Smooth muscle cell (in vitro differentiated cells): ENCODE data around the gene MDN1. TPM values are rescaled to one million over a fixed set of nuclear protein-coding genes. Genes with fewer than 3 reads are reported as not detected.

Experiments
- DNase-seq: peaks from one replicate; lab custom pipeline; 2025; ENCODE audit not compliant: unreplicated experiment; lab: John Stamatoyannopoulos, UW
- H2AFZ ChIP-seq: fragments of 200-600 bp; sonication (generic); 2 replicates; pipeline ENCODE4 v1.6.0; 2016; ENCODE audit warnings: antibody characterized with exemption, low read depth, mild to moderate bottlenecking
- H3F3A ChIP-seq: fragments of 200-600 bp; sonication (generic); 2 replicates; pipeline ENCODE4 v1.6.0; 2017; ENCODE audit warnings: antibody characterized with exemption, low read depth
- H3K27ac ChIP-seq: fragments of 200-600 bp; sonication (generic); 2 replicates; pipeline ENCODE4 v1.5.1; 2016; ENCODE audit warnings: low read depth, mild to moderate bottlenecking
- H3K27me3 ChIP-seq: fragments of 200-600 bp; sonication (generic); 2 replicates; pipeline ENCODE4 v1.6.1; 2016; ENCODE audit warnings: low read depth, mild to moderate bottlenecking
- H3K36me3 ChIP-seq: fragments of 200-600 bp; sonication (generic); 2 replicates; pipeline ENCODE4 v1.5.1; 2016; ENCODE audit warnings: low read depth
- H3K4me1 ChIP-seq: fragments of 200-600 bp; sonication (generic); 2 replicates; pipeline ENCODE4 v1.5.1; 2016; ENCODE audit warnings: low read depth
- H3K4me2 ChIP-seq: fragments of 200-600 bp; sonication (generic); 2 replicates; pipeline ENCODE4 v1.6.0; 2016; ENCODE audit warnings: mild to moderate bottlenecking
- H3K4me3 ChIP-seq: fragments of 200-600 bp; sonication (generic); 2 replicates; pipeline ENCODE4 v1.5.1; 2016; ENCODE audit warnings: mild to moderate bottlenecking
- H3K79me2 ChIP-seq: fragments of 200-600 bp; sonication (generic); 2 replicates; pipeline ENCODE4 v1.6.0; 2016; ENCODE audit warnings: low read depth, mild to moderate bottlenecking
- H3K9ac ChIP-seq: fragments of 200-600 bp; sonication (generic); 2 replicates; pipeline ENCODE4 v1.6.0; 2016; ENCODE audit warnings: low read depth
- H3K9me3 ChIP-seq: fragments of 200-600 bp; sonication (generic); replicated peaks from 2 replicates; pipeline ENCODE4 v1.5.1; 2016; ENCODE audit warnings: low read depth
- H4K20me1 ChIP-seq: fragments of 200-600 bp; sonication (generic); 2 replicates; pipeline ENCODE4 v1.6.0; 2016; ENCODE audit warnings: low read depth
- CTCF ChIP-seq: fragments of 200-600 bp; sonication (generic); IDR thresholded peaks from 2 replicates; pipeline ENCODE4 v1.5.1; 2017; ENCODE audit warnings: borderline replicate concordance, mild to moderate bottlenecking, antibody characterized with exemption; ENCODE audit not compliant: insufficient read depth, poor library complexity, severe bottlenecking
- WGBS: methylation state at CpG from one replicate; pipeline ENCODE4 v1.1.7; 2016; ENCODE audit warnings: low lambda C conversion rate; 5-methylcytosine and 5-hydroxymethylcytosine counted together
- polyA plus RNA-seq: library from polyadenylated mRNA; unstranded; fragments of >200 nt; fragmentation: Nextera tagmentation; extraction: Ambion mirVana; gene quantifications from 2 replicates; pipeline ENCODE4 v1.2.1, GENCODE V29; 2016
- total RNA-seq: library from RNA; depleted of rRNA; stranded (reverse); fragments of >200 nt; gene quantifications from 2 replicates; pipeline ENCODE4 v1.2.3, GENCODE V29; 2014

MDN1 gene
- total and polyA plus RNA-seq, 2 experiments from 2014 or later, result 6.4 to 16.5 TPM

DNA sequence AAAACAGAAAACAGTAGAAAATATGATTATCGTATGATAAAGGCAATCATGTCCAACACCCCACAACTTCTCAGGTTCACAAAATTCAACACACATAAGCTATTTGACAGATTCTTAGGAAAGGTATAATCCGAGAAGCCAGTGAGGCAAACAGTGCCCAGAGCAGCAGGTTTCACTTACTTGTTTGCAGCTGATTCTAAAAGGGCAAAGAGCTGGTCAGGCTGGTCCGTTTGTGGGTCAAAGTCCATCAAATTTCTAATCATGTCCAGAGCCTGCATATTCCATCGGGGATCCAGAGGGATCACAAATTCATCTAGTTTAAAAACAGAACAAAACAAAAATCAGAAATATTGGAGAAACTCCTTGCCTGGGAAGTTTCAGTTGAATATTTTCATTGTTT lies 111.3 kb downstream of the MDN1 start:
- Histone ChIP-seq H3K9ac (no peak overlapping the region), H3K27ac (no peak overlapping the region), H3K4me1 (no peaks in the 10 kb centered on the region), H3F3A (no peaks in the 10 kb centered on the region), H3K27me3 (no peaks in the 10 kb centered on the region), H3K79me2 (no peaks in the 10 kb centered on the region), H4K20me1 (no peaks in the 10 kb centered on the region), H2AFZ (no peak overlapping the region), H3K36me3 (peaks cover 27% of the 10 kb centered on the region), H3K4me2 (no peak overlapping the region), H3K4me3 (no peak overlapping the region), H3K9me3 (no peaks in the 10 kb centered on the region)
- no peak for DNase-seq
- WGBS, result 71% methylated on average over 4 of the region's 4 CpGs
- no peak for TF ChIP-seq CTCF

- H3K27me3 ChIP-seq, result no peaks in the 10 kb centered on the region
- no peak overlapping the region for H2AFZ ChIP-seq
- no peak for TF ChIP-seq CTCF
- DNase-seq, result no peak
- H3K4me1 ChIP-seq, result no peaks in the 10 kb centered on the region
- no peak overlapping the region for H3K27ac ChIP-seq
- H3K79me2 ChIP-seq, result no peaks in the 10 kb centered on the region
- no peaks in the 10 kb centered on the region for H3K9me3 ChIP-seq
- no peak overlapping the region for H3K4me2 ChIP-seq
- H3K4me3 ChIP-seq, result no peak overlapping the region
- peaks cover 21% of the 10 kb centered on the region for H3K36me3 ChIP-seq
- H3K9ac ChIP-seq, result no peak overlapping the region
- no peaks in the 10 kb centered on the region for H4K20me1 ChIP-seq
- WGBS, result 100% methylated on average over 1 of the region's 1 CpG
- no peaks in the 10 kb centered on the region for H3F3A ChIP-seq
Measured at GRCh38 chr6:89707766-89708165, 111.8 kb downstream of the MDN1 start.

GRCh38 chr6:89706121-89706520 lies 113.5 kb downstream of the MDN1 start:
- Histone ChIP-seq H3K4me2 (no peak overlapping the region), H3K4me3 (no peak overlapping the region), H4K20me1 (no peaks in the 10 kb centered on the region), H3K27me3 (no peaks in the 10 kb centered on the region), H3K9ac (no peak overlapping the region), H2AFZ (no peak overlapping the region), H3K27ac (no peak overlapping the region), H3K4me1 (no peaks in the 10 kb centered on the region), H3F3A (no peaks in the 10 kb centered on the region), H3K9me3 (no peaks in the 10 kb centered on the region), H3K79me2 (no peaks in the 10 kb centered on the region), H3K36me3 (peaks cover 13% of the 10 kb centered on the region)
- no peak for TF ChIP-seq CTCF
- no peak for DNase-seq

DNA sequence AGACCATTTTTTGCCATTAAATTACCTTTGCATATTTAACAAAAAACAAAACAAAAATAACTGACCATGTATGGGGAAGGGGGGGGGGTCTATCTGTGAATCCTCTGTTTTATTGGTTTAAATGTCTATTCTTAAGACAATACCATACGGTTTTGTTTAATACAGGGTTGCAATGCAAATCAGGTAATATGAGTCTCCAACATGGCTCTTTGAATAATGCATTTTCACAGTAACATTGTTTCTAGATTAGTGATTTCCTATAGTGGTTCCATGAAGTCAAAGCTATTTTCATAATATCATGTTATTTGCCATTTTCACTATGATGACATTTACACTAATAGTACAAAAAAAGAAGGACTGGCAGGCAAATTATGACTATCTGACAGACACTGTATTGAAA lies 116.3 kb downstream of the MDN1 start:
- H4K20me1 ChIP-seq, result no peaks in the 10 kb centered on the region
- no peaks in the 10 kb centered on the region for H3K4me1 ChIP-seq
- no peaks in the 10 kb centered on the region for H3K9me3 ChIP-seq
- TF ChIP-seq CTCF, result no peak
- H3K4me3 ChIP-seq, result no peak overlapping the region
- no peak overlapping the region for H2AFZ ChIP-seq
- peaks cover 12% of the 10 kb centered on the region for H3K36me3 ChIP-seq
- no peak overlapping the region for H3K9ac ChIP-seq
- WGBS, result 100% methylated on average over 1 of the region's 1 CpG
- no peak overlapping the region for H3K4me2 ChIP-seq
- no peak for DNase-seq
- no peaks in the 10 kb centered on the region for H3K27me3 ChIP-seq
- H3F3A ChIP-seq, result no peaks in the 10 kb centered on the region
- H3K27ac ChIP-seq, result no peak overlapping the region
- no peaks in the 10 kb centered on the region for H3K79me2 ChIP-seq
